Effector memory CD4-positive, alpha-beta T cell (primary cell): ENCODE data around the gene YWHAG.

Experiments used
- DNase-seq, 3 donors: peaks; one replicate each; pipeline ENCODE4 v3.0.0-alpha.2; 2020
- H3K27ac ChIP-seq: 2 replicates; pipeline ENCODE4 v1.7.0; 2013; ENCODE audit warnings: mild to moderate bottlenecking, low read length, moderate library complexity; ENCODE audit not compliant: insufficient read depth, poor library complexity, severe bottlenecking
- H3K27me3 ChIP-seq: replicated peaks from 2 replicates; pipeline ENCODE4 v1.7.0; 2013; ENCODE audit warnings: mild to moderate bottlenecking, low read length; ENCODE audit not compliant: insufficient read depth, control insufficient read depth, poor library complexity, severe bottlenecking
- H3K36me3 ChIP-seq: 2 replicates; pipeline ENCODE4 v1.7.0; 2013; ENCODE audit warnings: mild to moderate bottlenecking, low read length, moderate library complexity; ENCODE audit not compliant: control insufficient read depth, insufficient read depth
- H3K4me1 ChIP-seq: 2 replicates; pipeline ENCODE4 v1.7.0; 2013; ENCODE audit warnings: low read length, mild to moderate bottlenecking; ENCODE audit not compliant: control insufficient read depth, insufficient read depth, poor library complexity, severe bottlenecking
- H3K4me3 ChIP-seq: 2 replicates; pipeline ENCODE4 v1.7.0; 2013; ENCODE audit warnings: low read length, low read depth, mild to moderate bottlenecking; ENCODE audit not compliant: insufficient read depth, poor library complexity, severe bottlenecking
- H3K9me3 ChIP-seq: 2 replicates; pipeline ENCODE4 v1.7.0; 2013; ENCODE audit warnings: mild to moderate bottlenecking, low read length, moderate library complexity; ENCODE audit not compliant: control insufficient read depth

Gene YWHAG

DNA sequence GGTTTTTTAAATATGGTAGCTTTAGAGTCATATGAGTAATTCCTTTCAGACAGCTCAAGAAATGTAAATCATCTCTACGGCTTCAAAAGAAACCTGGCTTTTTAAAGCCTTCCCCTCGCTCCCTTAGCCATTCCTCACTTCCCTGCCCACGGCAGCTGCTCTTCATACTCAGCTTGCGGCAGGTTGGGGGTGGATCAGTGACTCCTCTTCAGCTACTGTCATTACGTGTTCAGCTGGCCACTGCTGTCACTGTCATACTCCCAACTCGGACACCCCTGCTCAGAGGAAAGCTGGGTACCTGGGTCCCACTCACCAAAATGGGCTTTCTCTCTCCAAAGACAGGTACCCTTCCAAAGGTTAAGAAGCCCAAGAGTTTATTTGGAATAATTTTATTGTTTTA lies 6.6 kb downstream of the YWHAG start:
- DNase-seq = no peak
- Histone ChIP-seq H3K27ac (no peak overlapping the region), H3K27me3 (no peaks in the 10 kb centered on the region), H3K36me3 (peaks cover 18% of the 10 kb centered on the region), H3K9me3 (no peaks in the 10 kb centered on the region), H3K4me1 (peaks cover 13% of the 10 kb centered on the region), H3K4me3 (no peak overlapping the region)

DNA sequence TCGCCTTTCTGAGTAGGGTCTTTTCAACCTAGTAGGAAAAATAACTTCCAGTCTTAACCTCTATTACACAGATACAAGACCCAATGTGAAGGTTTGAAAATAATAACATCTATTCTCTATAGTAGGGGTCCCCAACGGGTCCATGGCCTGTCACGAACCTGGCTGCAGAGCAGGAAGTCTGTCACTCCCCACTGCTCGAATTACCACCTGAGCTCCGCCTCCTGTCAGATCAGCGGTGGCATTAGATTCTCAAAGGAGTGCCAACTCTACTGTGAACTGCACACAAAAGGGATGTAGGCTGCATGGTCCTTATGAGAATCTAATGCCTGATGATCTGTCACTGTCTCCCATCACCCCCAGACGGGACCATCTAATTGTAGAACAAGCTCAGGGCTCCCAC lies 7.4 kb downstream of the YWHAG start:
- Histone ChIP-seq H3K9me3 (no peaks in the 10 kb centered on the region), H3K27ac (no peak overlapping the region), H3K4me3 (no peak overlapping the region), H3K4me1 (peaks cover 20% of the 10 kb centered on the region), H3K36me3 (peaks cover 18% of the 10 kb centered on the region), H3K27me3 (no peaks in the 10 kb centered on the region)
- no peak for DNase-seq

DNA sequence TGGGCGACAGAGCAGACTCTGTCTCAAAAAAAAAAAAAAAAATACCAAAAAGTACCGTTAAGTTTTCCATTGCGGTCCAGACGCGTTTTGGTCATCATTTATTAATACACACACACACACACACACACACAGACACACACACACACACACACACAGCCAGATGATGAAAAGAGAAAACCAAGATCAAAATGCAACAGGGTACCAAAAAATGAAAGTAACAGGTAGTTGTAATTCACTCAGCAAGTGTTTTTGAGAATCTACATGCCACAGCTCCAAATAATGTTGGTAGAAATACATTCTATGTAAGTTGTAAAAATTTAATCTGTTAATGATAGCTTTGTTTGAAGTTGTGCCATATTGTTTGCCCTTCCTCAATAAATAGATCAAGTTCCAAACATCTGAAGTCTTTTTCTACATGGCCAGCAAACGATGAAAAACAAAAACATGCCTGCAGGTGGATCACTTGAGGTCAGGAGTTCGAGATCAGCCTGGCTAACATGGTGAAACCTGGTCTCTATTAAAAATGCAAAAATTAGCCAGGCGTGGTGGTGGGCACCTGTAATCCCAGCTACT lies 9.4 kb downstream of the YWHAG start:
- H3K4me3 ChIP-seq = no peak overlapping the region
- H3K27me3 ChIP-seq = no peaks in the 10 kb centered on the region
- H3K4me1 ChIP-seq = peaks cover 15% of the 10 kb centered on the region
- H3K27ac ChIP-seq = no peak overlapping the region
- no peak for DNase-seq
- H3K36me3 ChIP-seq = peaks cover 30% of the 10 kb centered on the region
- H3K9me3 ChIP-seq = no peaks in the 10 kb centered on the region

DNA sequence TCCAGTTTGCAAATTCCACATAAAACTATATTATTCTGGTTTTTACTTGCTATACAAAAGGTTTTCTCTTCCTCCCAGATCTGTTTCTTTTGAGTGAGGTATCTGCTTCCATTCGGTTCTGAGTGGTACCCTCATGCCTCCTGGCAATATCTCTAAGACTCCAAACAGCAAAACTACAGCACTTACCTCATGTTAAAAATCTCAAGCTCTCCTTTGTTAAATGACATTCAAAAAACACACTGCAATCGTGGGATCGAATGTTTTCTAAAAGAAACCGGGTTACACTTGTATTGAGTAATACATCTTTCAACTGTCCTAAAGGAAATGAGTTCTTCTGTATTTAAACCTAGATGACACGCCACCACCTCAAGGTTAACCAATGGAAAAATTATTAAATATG lies 11.1 kb downstream of the YWHAG start:
- no peak for DNase-seq
- H3K27ac ChIP-seq = no peak overlapping the region
- no peak overlapping the region for H3K4me3 ChIP-seq

DNA sequence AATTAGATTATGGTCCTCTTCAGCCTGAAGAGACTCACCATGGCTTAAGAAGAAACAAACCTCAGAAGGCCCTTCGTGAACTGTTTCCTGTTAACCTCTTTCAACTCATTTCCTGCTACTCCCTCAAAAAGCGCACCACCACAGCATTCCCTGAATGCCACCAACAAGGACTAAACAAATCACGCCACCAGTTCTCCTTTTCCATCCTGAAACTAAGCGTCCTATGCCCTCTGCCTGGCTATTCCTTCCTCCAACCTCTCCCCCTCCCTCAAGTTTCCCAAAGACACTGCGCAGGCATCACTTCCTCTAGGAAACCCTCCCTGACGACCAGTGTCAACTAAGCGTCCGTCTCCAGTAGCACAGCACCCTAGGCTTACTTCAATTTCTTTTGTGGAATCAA lies 12.0 kb downstream of the YWHAG start:
- no peak for DNase-seq
- peaks cover 15% of the 10 kb centered on the region for H3K4me1 ChIP-seq
- peaks cover 33% of the 10 kb centered on the region for H3K36me3 ChIP-seq
- H3K27ac ChIP-seq = no peak overlapping the region
- no peak overlapping the region for H3K4me3 ChIP-seq
- no peaks in the 10 kb centered on the region for H3K9me3 ChIP-seq
- H3K27me3 ChIP-seq = no peaks in the 10 kb centered on the region

More for the DNA sequence above, 11.1 kb downstream of the YWHAG start:
- no peaks in the 10 kb centered on the region for H3K27me3 ChIP-seq
- H3K36me3 ChIP-seq = peaks cover 30% of the 10 kb centered on the region
- H3K9me3 ChIP-seq = no peaks in the 10 kb centered on the region
- peaks cover 15% of the 10 kb centered on the region for H3K4me1 ChIP-seq

DNA sequence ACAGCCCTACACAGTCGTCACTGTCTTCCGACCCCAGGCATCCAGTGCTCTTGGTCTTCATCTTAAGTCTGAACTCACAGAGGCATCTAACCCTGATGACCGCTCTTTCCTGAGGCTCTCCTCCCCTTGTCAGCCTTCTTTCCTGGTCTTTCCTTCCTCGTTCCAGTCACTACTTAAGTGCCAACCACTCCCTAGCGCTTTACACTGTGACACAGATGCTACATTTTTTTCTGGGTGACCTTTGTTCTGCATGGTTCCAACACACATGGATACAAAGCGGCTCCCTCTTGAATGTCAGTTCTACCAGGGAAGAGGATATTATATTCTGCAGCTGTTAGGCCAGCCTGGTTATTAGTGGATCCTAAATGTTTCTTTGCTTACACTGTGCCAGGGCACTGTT lies 12.7 kb downstream of the YWHAG start:
- H3K36me3 ChIP-seq = peaks cover 35% of the 10 kb centered on the region

DNA sequence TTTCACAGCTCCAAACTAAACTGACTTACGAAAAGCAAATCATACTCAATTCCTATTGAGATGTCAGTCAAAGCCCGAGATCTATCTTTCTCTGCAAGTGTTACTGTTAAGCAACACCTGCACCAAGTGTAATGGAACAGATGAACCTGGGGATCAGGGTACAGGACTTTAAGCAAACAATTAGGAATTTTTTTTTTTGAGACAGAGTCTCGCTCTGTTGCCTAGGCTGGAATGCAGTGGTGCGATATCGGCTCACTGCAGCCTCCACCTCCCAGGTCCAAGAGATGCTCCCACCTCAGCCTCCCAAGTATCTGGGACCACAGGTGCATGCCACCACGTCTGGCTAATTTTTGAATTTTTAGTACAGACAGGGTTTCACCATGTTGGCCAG lies 14.9 kb downstream of the YWHAG start:
- Histone ChIP-seq H3K27ac (no peak overlapping the region), H3K4me3 (no peak overlapping the region), H3K9me3 (no peaks in the 10 kb centered on the region), H3K27me3 (no peaks in the 10 kb centered on the region), H3K36me3 (peaks cover 27% of the 10 kb centered on the region), H3K4me1 (peaks cover 19% of the 10 kb centered on the region)
- DNase-seq = no peak

More for the DNA sequence above, 12.7 kb downstream of the YWHAG start:
- Histone ChIP-seq H3K9me3 (no peaks in the 10 kb centered on the region), H3K4me1 (peaks cover 17% of the 10 kb centered on the region), H3K27me3 (no peaks in the 10 kb centered on the region), H3K27ac (no peak overlapping the region), H3K4me3 (no peak overlapping the region)
- DNase-seq = no peak

DNA sequence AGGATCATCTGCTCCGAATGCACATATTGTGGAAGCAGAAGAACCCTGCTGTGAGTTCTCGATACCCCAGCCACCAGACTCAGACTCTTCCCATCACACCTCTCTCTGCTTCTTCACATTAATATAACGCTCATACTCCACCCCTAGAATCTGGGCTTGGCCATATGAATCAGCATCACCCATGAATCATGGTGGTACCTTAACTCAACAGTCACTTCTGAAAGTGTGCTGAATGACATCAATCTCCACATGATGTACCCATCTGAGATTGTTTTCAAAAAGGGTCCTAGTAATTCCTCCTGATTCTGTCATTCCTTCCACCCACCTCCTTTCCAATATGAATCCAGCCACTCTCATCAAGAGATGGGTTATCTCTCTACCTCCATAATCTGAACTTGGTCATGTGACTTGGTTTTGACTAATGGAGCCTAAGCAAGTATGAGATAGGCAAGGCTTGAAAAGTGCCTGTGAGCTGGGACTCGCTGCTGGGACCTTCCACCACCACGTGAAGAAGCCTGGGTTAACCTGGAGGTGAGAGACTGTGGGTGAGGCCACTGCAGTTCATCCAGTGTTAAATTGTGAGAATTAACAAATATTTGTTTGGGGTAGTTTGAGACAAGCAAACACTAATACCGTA lies 15.4 kb downstream of the YWHAG start:
- Histone ChIP-seq H3K27ac (no peak overlapping the region), H3K36me3 (peaks cover 27% of the 10 kb centered on the region), H3K4me1 (peaks cover 19% of the 10 kb centered on the region), H3K27me3 (no peaks in the 10 kb centered on the region), H3K9me3 (no peaks in the 10 kb centered on the region), H3K4me3 (no peak overlapping the region)
- DNase-seq = no peak

DNA sequence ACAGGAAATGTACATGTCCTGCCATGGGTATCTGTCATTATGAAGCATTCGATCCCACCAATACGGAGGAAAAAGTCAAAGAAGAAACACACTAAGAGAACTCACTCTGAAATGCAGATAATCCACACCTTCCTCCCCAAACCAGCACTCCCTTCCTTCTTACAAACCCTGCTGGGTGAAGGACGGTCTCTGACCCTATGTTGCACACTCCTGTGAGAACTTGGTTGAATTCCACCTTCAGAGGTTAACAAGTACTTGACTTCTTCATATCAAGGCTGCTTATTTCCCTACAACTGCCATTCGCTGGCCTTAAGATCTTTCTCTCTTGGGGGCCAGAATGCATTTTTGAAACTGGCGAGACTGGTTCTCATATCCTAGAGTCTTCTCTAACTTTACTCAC lies 16.6 kb downstream of the YWHAG start:
- peaks cover 11% of the 10 kb centered on the region for H3K4me1 ChIP-seq
- H3K36me3 ChIP-seq = peaks cover 22% of the 10 kb centered on the region
- H3K9me3 ChIP-seq = no peaks in the 10 kb centered on the region
- DNase-seq = no peak
- no peaks in the 10 kb centered on the region for H3K27me3 ChIP-seq
- H3K4me3 ChIP-seq = no peak overlapping the region
- no peak overlapping the region for H3K27ac ChIP-seq

DNA sequence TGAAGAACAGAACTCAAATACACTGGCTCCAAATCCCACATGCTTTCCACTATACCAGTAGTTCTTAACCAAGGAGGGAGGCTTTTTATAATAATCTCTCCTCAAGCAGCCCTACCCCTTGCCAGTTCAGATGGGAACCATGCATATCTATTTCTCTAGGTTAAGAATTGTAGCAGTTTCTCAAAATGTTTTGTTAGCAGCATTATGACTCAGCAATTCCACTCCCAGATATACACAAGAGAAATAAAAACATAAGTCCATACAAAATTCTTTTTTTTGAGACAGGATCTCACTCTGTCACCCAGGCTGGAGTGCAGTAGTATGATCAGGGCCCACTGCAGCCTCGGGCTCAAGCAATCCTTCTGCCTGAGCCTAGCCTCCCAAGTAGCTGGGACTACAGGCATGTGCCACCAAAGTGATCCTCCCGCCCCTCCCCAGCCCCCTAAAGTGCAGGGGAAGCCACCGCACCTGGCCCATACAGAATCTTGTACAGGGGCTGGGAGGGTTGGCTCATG lies 18.1 kb downstream of the YWHAG start:
- Histone ChIP-seq H3K27me3 (no peaks in the 10 kb centered on the region), H3K4me1 (peaks cover 4% of the 10 kb centered on the region), H3K36me3 (peaks cover 22% of the 10 kb centered on the region), H3K4me3 (no peak overlapping the region), H3K27ac (no peak overlapping the region), H3K9me3 (no peaks in the 10 kb centered on the region)
- no peak for DNase-seq
